K562 (cell line): ENCODE measurements around the gene EPHX1. TPM values are rescaled to one million over a fixed set of nuclear protein-coding genes. Genes with fewer than 3 reads are reported as not detected.

Experiments used
- ARID3B ChIP-seq: fragments of 250-450 bp; sonication (Bioruptor Pico); IDR thresholded peaks from 2 replicates; pipeline ENCODE4 v1.4.0; 2020; ENCODE audit warnings: borderline replicate concordance
- CC2D1A ChIP-seq: fragments of 450-650 bp; IDR thresholded peaks from 2 replicates; pipeline ENCODE4 v1.6.1; 2017; ENCODE audit warnings: mild to moderate bottlenecking
- CHD1 ChIP-seq: fragments of 200-600 bp; sonication (generic); IDR thresholded peaks from one replicate; pipeline ENCODE4 v1.6.1; 2012; ENCODE audit warnings: mild to moderate bottlenecking, moderate library complexity, low read length, inconsistent platforms
- CREB3 ChIP-seq: fragments of 450-650 bp; conservative IDR thresholded peaks from 2 replicates; pipeline ENCODE4 v1.6.1; 2016; ENCODE audit warnings: missing genetic modification characterization, low read depth, mild to moderate bottlenecking, missing compliant biosample characterization, moderate library complexity
- E2F1 ChIP-seq: sonication (generic); formaldehyde crosslinking; IDR thresholded peaks from 2 replicates; pipeline ENCODE4 v1.8.1; 2023; ENCODE audit warnings: mild to moderate bottlenecking, missing genetic modification reagents, moderate library complexity
- FOXA3 ChIP-seq, 2 experiments: fragments of 450-650 bp in 1 of 2; sonication (generic) in 1 of 2; formaldehyde crosslinking; IDR thresholded peaks in 1 of 2; conservative IDR thresholded peaks in 1 of 2; 2 replicates each; pipeline versions ENCODE4 v1.4.0 to v1.8.0; 2020 to 2022; ENCODE audit warnings: mild to moderate bottlenecking in 2 of 2, missing genetic modification reagents in 1 of 2
- HCFC1 ChIP-seq: IDR thresholded peaks from 2 replicates; pipeline ENCODE4 v1.6.1; 2012; ENCODE audit warnings: low read depth, low read length, improper control_type of control experiment
- HDAC6 ChIP-seq: IDR thresholded peaks from 2 replicates; pipeline ENCODE4 v1.6.1; 2012; ENCODE audit warnings: low read depth, mild to moderate bottlenecking, control low read depth, inconsistent platforms, low read length, moderate library complexity
- HEY1 ChIP-seq: fragments of 250-450 bp; sonication (Bioruptor Pico); IDR thresholded peaks from 2 replicates; pipeline ENCODE4 v1.5.0; 2020; ENCODE audit warnings: mild to moderate bottlenecking, moderate library complexity, borderline replicate concordance
- HNRNPL ChIP-seq: fragments of 200-400 bp; formaldehyde crosslinking; IDR thresholded peaks from 2 replicates; pipeline ENCODE4 v1.6.1; 2017; ENCODE audit warnings: low read depth, mild to moderate bottlenecking, low read length
- KLF13 ChIP-seq: fragments of 450-650 bp; IDR thresholded peaks from 2 replicates; pipeline ENCODE4 v1.6.1; 2016; ENCODE audit warnings: missing genetic modification characterization, low read depth, mild to moderate bottlenecking, missing compliant biosample characterization, moderate library complexity, borderline replicate concordance
- MLLT1 ChIP-seq, 2 experiments: fragments of 450-650 bp; IDR thresholded peaks; 2 replicates each; pipeline ENCODE4 v1.6.1; 2016
- NCOA4 ChIP-seq: fragments of 450-650 bp; IDR thresholded peaks from 2 replicates; pipeline ENCODE4 v1.6.1; 2018; ENCODE audit warnings: mild to moderate bottlenecking; ENCODE audit not compliant: partially characterized antibody
- NFIC ChIP-seq: fragments of 450-650 bp; IDR thresholded peaks from 2 replicates; pipeline ENCODE4 v1.6.1; 2017; ENCODE audit warnings: mild to moderate bottlenecking, inconsistent platforms
- NR2C2 ChIP-seq, 2 experiments: fragments of 200-800 bp in 1 of 2; sonication (Bioruptor generic) in 1 of 2; sonication (generic) in 1 of 2; formaldehyde crosslinking in 1 of 2; IDR thresholded peaks; 2 replicates each; pipeline versions ENCODE4 v1.6.1 to v1.8.0; 2016 to 2022; ENCODE audit warnings: mild to moderate bottlenecking in 1 of 2, missing compliant biosample characterization in 1 of 2, missing genetic modification characterization in 1 of 2, missing genetic modification reagents in 1 of 2
- POLR2A ChIP-seq: fragments of 450-650 bp; conservative IDR thresholded peaks from 2 replicates; pipeline ENCODE4 v1.6.1; 2016
- TCFL5 ChIP-seq: fragments of 250-450 bp; sonication (Bioruptor Pico); conservative IDR thresholded peaks from 2 replicates; pipeline ENCODE4 v1.6.1; 2021; ENCODE audit warnings: mild to moderate bottlenecking, moderate library complexity, matching md5 sums
- ZBTB8A ChIP-seq: fragments of 450-650 bp; IDR thresholded peaks from 2 replicates; pipeline ENCODE4 v1.6.1; 2018; ENCODE audit warnings: mild to moderate bottlenecking, moderate library complexity; ENCODE audit not compliant: partially characterized antibody
- ZFP36 ChIP-seq: fragments of 150-350 bp; IDR thresholded peaks from 2 replicates; pipeline ENCODE4 v1.6.1; 2018; ENCODE audit warnings: low read length, low read depth; ENCODE audit not compliant: partially characterized antibody
- ZNF121 ChIP-seq: sonication (generic); formaldehyde crosslinking; conservative IDR thresholded peaks from 2 replicates; pipeline ENCODE4 v1.8.0; 2022; ENCODE audit warnings: missing genetic modification reagents
- ZNF583 ChIP-seq: fragments of 250-450 bp; sonication (Bioruptor Pico); IDR thresholded peaks from 2 replicates; pipeline ENCODE4 v1.4.0; 2020
- ZNF586 ChIP-seq: fragments of 450-650 bp; formaldehyde crosslinking; conservative IDR thresholded peaks from 2 replicates; pipeline ENCODE4 v1.4.0; 2020; ENCODE audit warnings: mild to moderate bottlenecking, moderate library complexity
- ZNF707 ChIP-seq: fragments of 250-450 bp; sonication (Bioruptor Pico); conservative IDR thresholded peaks from 2 replicates; pipeline ENCODE4 v1.8.0; 2022; ENCODE audit warnings: inconsistent platforms, mild to moderate bottlenecking, moderate library complexity
- polyA plus RNA-seq, 8 experiments: library from polyadenylated mRNA; depleted of rRNA in 4 of 8; stranded (reverse) in 5 of 8; unstranded in 3 of 8; fragments of >200 nt; fragmentation: Nextera tagmentation in 2 of 8; fragmentation: Illumina TruSeq in 1 of 8; extraction: Ambion mirVana in 2 of 8; extraction: Trizol in 1 of 8; gene quantifications; 2 replicates each; pipeline versions ENCODE4 v1.2.1 to v1.2.3, GENCODE V29; 2011 to 2014; ENCODE audit warnings: inconsistent platforms in 1 of 8, missing spikeins in 1 of 8
- total RNA-seq, 7 experiments: library from RNA; depleted of rRNA in 6 of 7; stranded (reverse); fragments of >200 nt in 6 of 7; fragmentation: Illumina TruSeq in 2 of 7; extraction: Trizol in 2 of 7; gene quantifications; 2 replicates each; pipeline versions ENCODE4 v1.2.1 to v1.2.3, GENCODE V29; 2011 to 2021; ENCODE audit warnings: low replicate concordance in 1 of 7

Gene EPHX1
- total and polyA plus RNA-seq, 9 of the 15 experiments (the other 6 are each of a cell fraction or from before 2014, with no cell fraction given) = 0.21 to 27.0 (median 6.7) TPM

DNA sequence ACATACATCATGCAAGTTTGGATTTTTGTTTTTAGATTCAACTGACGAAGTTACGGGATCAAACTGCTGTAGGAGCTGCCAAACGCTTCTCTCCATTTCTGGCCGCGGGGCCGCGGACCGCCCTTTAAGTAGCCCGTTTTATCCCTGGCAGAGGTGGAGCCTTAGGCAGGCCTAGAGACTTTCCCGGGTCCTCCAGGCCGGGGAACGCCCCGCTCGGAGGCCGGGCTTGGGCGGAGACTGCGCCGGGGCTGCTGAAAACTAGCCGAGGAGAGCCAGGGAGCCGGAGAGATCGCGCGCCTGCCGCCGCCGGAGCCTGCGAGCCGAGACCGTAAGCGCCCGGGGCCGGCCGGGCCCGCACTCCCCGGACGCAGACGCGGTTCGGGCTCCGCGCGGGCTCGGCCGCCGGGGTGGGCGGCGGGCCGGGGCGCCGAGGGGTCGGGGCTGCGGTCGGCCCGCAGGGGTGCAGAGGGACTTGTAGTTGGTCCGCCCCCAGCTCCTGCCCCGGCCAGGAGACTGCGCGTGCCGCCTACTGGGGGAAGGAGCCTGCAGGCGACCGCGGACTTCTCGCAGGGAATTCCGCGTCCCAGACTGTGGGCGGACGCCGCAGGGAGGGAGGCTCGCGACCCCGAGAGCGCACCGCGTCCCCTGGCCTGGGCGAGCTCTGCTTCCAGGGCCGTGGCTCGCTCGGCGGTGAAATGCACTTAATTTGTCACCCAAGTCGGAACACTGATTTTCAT is at the start of gene EPHX1 (continued):
- TF ChIP-seq HDAC6 (no peak), HNRNPL (no peak), ZBTB8A (no peak), CHD1 (no peak), NFIC (no peak), ZNF707 (CRISPR knock-in tag) (no peak), HCFC1 (no peak), TCFL5 (CRISPR knock-in tag) (no peak), HEY1 (CRISPR knock-in tag) (no peak), POLR2A (no peak; the same call in 1 of the 2 replicates), NCOA4 (no peak), ZNF583 (no peak), ZNF121 (no peak), ZNF586 (CRISPR knock-in tag) (no peak), E2F1 (CRISPR knock-in tag) (no peak; the same call in 1 of the 2 replicates), ZFP36 (no peak), CC2D1A (no peak), MLLT1 (IDR thresholded peaks at IDR 0.05) (no peak), CREB3 (no peak), KLF13 (no peak; the same call in 1 of the 2 replicates), FOXA3 (CRISPR knock-in tag; conservative IDR thresholded peaks at IDR 0.05 in 1 of 2, IDR thresholded peaks at IDR 0.05 in 1 of 2) (no peak), ARID3B (CRISPR knock-in tag) (no peak), NR2C2 (CRISPR knock-in tag; IDR thresholded peaks at IDR 0.05) (0 out of 2 replicates have a peak, but pooled peaks have one; percentile 33), NR2C2 (tag; IDR thresholded peaks at IDR 0.05) (no peak; the same call in 1 of the 2 replicates)
